ENCODE results near the gene SLC44A5. TPM values are rescaled to one million over a fixed set of nuclear protein-coding genes. Genes with fewer than 3 reads are reported as not detected.

Gene SLC44A5
- total and polyA plus RNA-seq, 10 of the 15 experiments (the other 5 are each of a cell fraction or from before 2014, with no cell fraction given): 0.04 to 1.3 TPM; not detected in 8

- Histone ChIP-seq H3K79me2 (ENCODE audit: control insufficient read depth, insufficient read depth, low read length) (no peaks in the 10 kb centered on the region), H3K4me2 (ENCODE audit: control insufficient read depth, insufficient read depth) (no peak overlapping the region), H3K27me3 (replicated peaks in 1 of 2; ENCODE audit: control insufficient read depth in 2 of 2, insufficient read depth in 2 of 2, low read length in 1 of 2) (no peaks in the 10 kb centered on the region), H3K27ac (ENCODE audit: control insufficient read depth, insufficient read depth) (no peak overlapping the region), H3K36me3 (ENCODE audit: control insufficient read depth in 2 of 2, insufficient read depth in 2 of 2, low read length in 1 of 2) (no peaks in the 10 kb centered on the region), H2AFZ (ENCODE audit: control insufficient read depth, low read depth, low read length) (no peak overlapping the region), H4K20me1 (ENCODE audit: control insufficient read depth, insufficient read depth) (no peaks in the 10 kb centered on the region), H3K4me1 (ENCODE audit: control insufficient read depth, insufficient read depth, low read length) (no peaks in the 10 kb centered on the region), H3K9me3 (replicated peaks; ENCODE audit: control insufficient read depth, insufficient read depth, low read length) (no peaks in the 10 kb centered on the region), H3K9ac (ENCODE audit: control insufficient read depth, insufficient read depth, low read length) (no peak overlapping the region), H3K4me3 (no peak overlapping the region)
- SMC1A ChIA-PET (ENCODE audit: uncharacterized antibody, unreplicated experiment): no interaction called here
- RAD21 ChIA-PET (ENCODE audit: unreplicated experiment): no interaction called here
- peak; percentile 45; the same call in 1 of the 2 replicates for TF ChIP-seq SPI1 (IDR thresholded peaks at IDR 0.05; ENCODE audit: borderline replicate concordance, insufficient read depth, low read depth, low read length)
- TF ChIP-seq MXI1 (IDR thresholded peaks at IDR 0.05; ENCODE audit: low read depth, low read length): no peak
- ATAC-seq (no peak), FAIRE-seq (no peak), DNase-seq (ENCODE audit: low read depth, low spot score) (no peak)
- in situ Hi-C loops (cut with MboI) (no loop called here), intact Hi-C loops (cut with micrococcal nuclease; ENCODE audit: unreplicated experiment) (no loop called here)
- CTCF ChIA-PET: no interaction called here
- no TSS peak for BruUV-seq (replicated peaks)
- WGBS (ENCODE audit: insufficient coverage, insufficient replicate concordance, low lambda C conversion rate, missing lambda C conversion rate): 84% methylated on average over 2 of the region's 2 CpGs
- POLR2A ChIA-PET: no interaction called here
Observed at GRCh38 chr1:75273110-75273509, 337.8 kb downstream of the SLC44A5 start.

GRCh38 chr1:75265792-75266191 lies 345.1 kb downstream of the SLC44A5 start:
- Histone ChIP-seq H3K4me2 (ENCODE audit: control insufficient read depth, insufficient read depth) (no peak overlapping the region), H3K9ac (ENCODE audit: control insufficient read depth, insufficient read depth, low read length) (no peak overlapping the region), H2AFZ (ENCODE audit: control insufficient read depth, low read depth, low read length) (no peak overlapping the region), H3K4me3 (no peak overlapping the region), H3K27ac (ENCODE audit: control insufficient read depth, insufficient read depth) (no peak overlapping the region), H3K36me3 (ENCODE audit: control insufficient read depth in 2 of 2, insufficient read depth in 2 of 2, low read length in 1 of 2) (no peaks in the 10 kb centered on the region), H3K9me3 (replicated peaks; ENCODE audit: control insufficient read depth, insufficient read depth, low read length) (no peaks in the 10 kb centered on the region), H3K79me2 (ENCODE audit: control insufficient read depth, insufficient read depth, low read length) (no peaks in the 10 kb centered on the region), H3K27me3 (replicated peaks in 1 of 2; ENCODE audit: control insufficient read depth in 2 of 2, insufficient read depth in 2 of 2, low read length in 1 of 2) (no peaks in the 10 kb centered on the region), H4K20me1 (ENCODE audit: control insufficient read depth, insufficient read depth) (no peaks in the 10 kb centered on the region), H3K4me1 (ENCODE audit: control insufficient read depth, insufficient read depth, low read length) (no peaks in the 10 kb centered on the region)
- no TSS peak for BruUV-seq (replicated peaks)
- WGBS (ENCODE audit: insufficient coverage, insufficient replicate concordance, low lambda C conversion rate, missing lambda C conversion rate): 12% methylated on average over 6 of the region's 6 CpGs
- peak; percentile 56 to 65 (median 65) for TF ChIP-seq CTCF (IDR thresholded peaks at IDR 0.05 in 2 of 3, conservative IDR thresholded peaks at IDR 0.05 in 1 of 3; ENCODE audit: control insufficient read depth in 2 of 3, extremely low read depth in 1 of 3, insufficient read depth in 1 of 3, low read depth in 3 of 3, low read length in 3 of 3)
- TF ChIP-seq PKNOX1 (IDR thresholded peaks at IDR 0.05): no peak
- TF ChIP-seq SMC3 (IDR thresholded peaks at IDR 0.05; ENCODE audit: borderline replicate concordance, low read length): peak; percentile 71; the same call in 1 of the 2 replicates
- peak; percentile 75 for TF ChIP-seq RAD21 (IDR thresholded peaks at IDR 0.05; ENCODE audit: insufficient read depth, low read depth, low read length)
- DNase-seq (ENCODE audit: low read depth, low spot score) (peak; percentile 12), ATAC-seq (peak; percentile 68), FAIRE-seq (peak; percentile 62)
- in situ Hi-C loops (cut with MboI): loop anchor here (10.0 kb wide), 1 partner anchor 369 kb away; no protein-coding TSS in a partner anchor
- CTCF ChIA-PET: interaction anchor here (0.5 to 4.3 kb wide), 14 partner anchors 9 to 1777 kb away, joined by 3 to 71 read pairs (median 6); no protein-coding TSS in a partner anchor
- intact Hi-C loops (cut with micrococcal nuclease; ENCODE audit: unreplicated experiment): loop anchor here (1.0 kb wide), 1 partner anchor 367 kb away; no protein-coding TSS in a partner anchor
- POLR2A ChIA-PET: no interaction called here
- RAD21 ChIA-PET (ENCODE audit: unreplicated experiment): interaction anchor here (0.6 to 1.7 kb wide), 9 partner anchors 9 to 1876 kb away, joined by 3 to 6 read pairs (median 3); no protein-coding TSS in a partner anchor
- SMC1A ChIA-PET (ENCODE audit: uncharacterized antibody, unreplicated experiment): interaction anchor here (0.8 to 3.1 kb wide), 11 partner anchors 9 to 537 kb away, joined by 3 to 14 read pairs (median 4); no protein-coding TSS in a partner anchor

Data from GM12878 (cell line).